ENCODE measurements around the gene XDH. TPM values are rescaled to one million over a fixed set of nuclear protein-coding genes. Genes with fewer than 3 reads are reported as not detected.

The XDH gene
- total and polyA plus RNA-seq, 9 of the 15 experiments (the other 6 are each of a cell fraction or from before 2014, with no cell fraction given): 0.04 to 0.06 TPM; not detected in 7

- Histone ChIP-seq H3K9me3 (replicated peaks; ENCODE audit: control insufficient read depth, insufficient read depth, low read depth, low read length) (no peaks in the 10 kb centered on the region), H3K4me1 (replicated peaks in 1 of 2; ENCODE audit: control insufficient read depth in 2 of 2, insufficient read depth in 2 of 2, low read length in 2 of 2) (no peaks in the 10 kb centered on the region), H3K9ac (ENCODE audit: insufficient read depth in 1 of 2, low read depth in 2 of 2, low read length in 2 of 2) (no peak overlapping the region), H3K9me1 (ENCODE audit: control insufficient read depth, insufficient read depth, low read length) (no peaks in the 10 kb centered on the region), H4K20me1 (replicated peaks; ENCODE audit: control insufficient read depth, insufficient read depth, low read length) (no peaks in the 10 kb centered on the region), H3K4me2 (ENCODE audit: insufficient read depth, low read length) (no peak overlapping the region), H3K27ac (ENCODE audit: extremely low read depth, low read depth, low read length) (no peak overlapping the region), H3K4me3 (no peak overlapping the region), H2AFZ (ENCODE audit: low read depth, low read length) (no peak overlapping the region), H3K27me3 (ENCODE audit: control insufficient read depth in 2 of 2, insufficient read depth in 2 of 2, low read length in 2 of 2) (peaks cover 0 to 4% of the 10 kb centered on the region in 2 experiments; a peak in 1 of 5 replicates), H3K79me2 (ENCODE audit: control insufficient read depth, insufficient read depth, low read length) (no peaks in the 10 kb centered on the region), H3K36me3 (ENCODE audit: control insufficient read depth, insufficient read depth, low read length) (no peaks in the 10 kb centered on the region)
- ChIA-PET POLR2A (no interaction called here), CTCF (ENCODE audit: low intra/inter-chr PET ratio) (no interaction called here)
- TF ChIP-seq MCM5 (IDR thresholded peaks at IDR 0.05; ENCODE audit: low read depth) (no peak), ZBTB2 (IDR thresholded peaks at IDR 0.05) (no peak), SIN3B (IDR thresholded peaks at IDR 0.05; ENCODE audit: low read depth) (no peak), SETDB1 (IDR thresholded peaks at IDR 0.05; ENCODE audit: low read length) (no peak), ZNF217 (CRISPR knock-in tag; IDR thresholded peaks at IDR 0.05) (no peak), ILK (tag; IDR thresholded peaks at IDR 0.05; ENCODE audit: borderline replicate concordance, low read depth) (no peak), EGR1 (conservative IDR thresholded peaks at IDR 0.05) (no peak), FOXA3 (CRISPR knock-in tag; conservative IDR thresholded peaks at IDR 0.05 in 1 of 2, IDR thresholded peaks at IDR 0.05 in 1 of 2) (no peak), SRSF7 (optimal IDR thresholded peaks at IDR 0.05; ENCODE audit: low read depth, low read length) (no peak), DNMT1 (IDR thresholded peaks at IDR 0.05) (no peak)
- no peak for FAIRE-seq
- intact Hi-C loops (cut with micrococcal nuclease): no loop called here
- no peak for ATAC-seq
- no peak for DNase-seq (ENCODE audit: extremely low read depth in 1 of 4, low spot score in 3 of 4)
- in situ Hi-C loops (cut with MboI): no loop called here
- no TSS peak for BruUV-seq (replicated peaks)
Measured at GRCh38 chr2:31429040-31429439, 14.5 kb upstream of the XDH start.

Measured in K562 (cell line).